ENCODE measurements around the gene PSMC3.

Gene PSMC3

DNA sequence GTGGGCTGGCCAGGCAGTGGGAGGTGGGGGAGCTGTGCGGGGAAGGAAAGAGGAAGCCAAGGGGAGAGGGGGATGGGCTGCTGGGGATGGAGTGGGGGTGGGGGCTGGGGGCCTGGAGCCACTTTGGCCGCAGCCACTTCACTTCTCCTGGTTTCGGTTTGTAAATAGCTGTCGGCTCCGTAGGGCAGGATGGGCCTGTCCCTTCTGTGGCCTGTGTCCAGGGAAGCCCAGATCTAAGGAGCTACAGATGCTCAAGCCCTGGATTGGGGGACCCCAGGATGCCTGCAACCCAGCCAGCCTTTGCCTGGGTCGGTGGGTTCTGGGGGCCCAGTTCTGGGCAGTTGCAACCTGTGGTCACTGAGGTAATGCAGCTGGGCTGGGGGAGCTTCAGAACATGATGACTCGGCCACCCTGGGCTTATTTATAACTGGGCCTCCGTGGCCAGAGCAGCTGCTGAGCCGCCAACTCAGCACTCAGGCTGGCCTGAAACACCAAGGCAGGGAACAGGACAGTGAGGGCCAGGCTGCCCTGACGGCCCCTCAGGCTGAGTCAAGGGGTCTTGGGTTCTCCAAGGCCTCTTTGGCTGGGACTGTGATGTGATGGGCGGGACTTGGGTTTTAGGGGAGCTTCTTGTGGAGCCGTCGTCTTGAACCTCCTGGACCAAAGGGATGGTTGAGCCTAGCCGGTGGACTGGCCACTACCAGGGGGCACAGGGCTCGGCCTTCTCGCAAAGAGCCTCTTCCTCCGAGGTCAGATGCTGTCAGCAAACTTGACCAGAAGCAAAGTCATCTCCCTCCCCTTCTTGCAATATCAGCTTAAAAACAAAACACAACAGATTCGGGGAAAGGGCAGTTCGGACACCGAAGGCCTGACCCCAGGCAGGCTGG, 32.8 kb downstream of the PSMC3 start:
- no peak for DNase-seq

DNA sequence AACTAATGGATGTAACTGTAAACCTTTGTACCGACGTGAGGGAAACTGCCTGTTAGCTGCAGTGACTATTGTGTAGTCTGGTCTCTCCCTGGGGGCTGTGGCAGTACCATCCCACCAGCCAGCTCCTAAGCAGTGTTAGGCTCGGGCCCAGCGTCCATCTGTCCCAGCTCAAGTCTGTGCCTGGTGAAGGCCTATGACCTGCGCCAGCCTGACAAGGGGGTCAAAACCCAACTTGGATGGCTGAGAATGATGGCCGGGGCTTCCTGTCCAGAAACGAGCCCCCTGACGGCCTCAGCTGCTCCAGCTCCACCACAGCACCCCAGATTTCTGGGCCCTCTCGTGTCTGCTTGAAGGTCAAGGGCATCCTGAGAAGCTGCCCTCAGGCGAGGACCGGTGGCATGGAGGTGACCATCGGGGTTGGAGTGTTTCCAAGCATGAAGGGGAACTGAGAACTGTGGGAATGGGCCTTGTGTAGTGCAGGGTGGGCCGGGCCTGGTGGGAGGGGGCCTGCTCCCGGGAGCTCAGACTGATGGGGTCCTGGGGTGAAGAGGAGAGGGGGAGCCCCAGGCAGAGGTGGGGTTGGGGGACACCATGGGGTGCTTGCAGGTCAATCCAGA, 33.6 kb downstream of the PSMC3 start:
- no peak for DNase-seq

DNA sequence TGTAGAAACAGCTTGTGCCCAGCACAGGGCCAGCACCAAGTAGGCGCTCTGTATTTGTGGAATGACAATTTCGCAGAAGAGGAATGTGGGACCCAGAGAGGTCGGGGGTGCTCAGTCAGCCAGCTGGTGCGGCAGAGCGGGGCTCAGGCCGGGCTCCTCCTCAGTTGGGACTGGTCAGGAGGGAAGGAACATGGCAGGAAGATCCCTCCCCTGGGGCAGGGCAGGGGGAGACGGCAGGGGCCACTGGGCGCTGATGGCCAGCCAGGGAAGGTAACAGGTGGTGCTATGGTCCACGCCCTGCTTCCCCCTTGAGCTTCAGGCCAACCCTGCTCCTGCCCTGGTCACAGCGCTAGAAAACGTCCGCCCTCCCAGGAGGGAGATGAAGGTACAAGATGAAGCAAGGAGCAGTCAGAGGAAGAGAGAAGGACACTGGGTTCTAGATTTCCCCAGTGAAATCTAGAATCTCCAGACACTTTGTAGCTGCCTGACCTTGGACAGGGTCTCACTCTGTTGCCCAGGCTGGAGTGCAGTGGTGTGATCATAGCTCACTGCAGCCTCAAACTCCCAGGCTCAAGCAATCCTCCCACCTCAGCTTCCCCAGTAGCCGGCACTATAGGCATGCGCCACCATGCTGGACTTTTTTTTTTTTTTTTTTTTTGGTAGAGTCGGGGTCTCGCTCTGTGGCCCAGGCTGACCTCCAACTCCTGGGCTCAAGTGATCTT, 34.4 kb downstream of the PSMC3 start:
- no peak for DNase-seq

DNA sequence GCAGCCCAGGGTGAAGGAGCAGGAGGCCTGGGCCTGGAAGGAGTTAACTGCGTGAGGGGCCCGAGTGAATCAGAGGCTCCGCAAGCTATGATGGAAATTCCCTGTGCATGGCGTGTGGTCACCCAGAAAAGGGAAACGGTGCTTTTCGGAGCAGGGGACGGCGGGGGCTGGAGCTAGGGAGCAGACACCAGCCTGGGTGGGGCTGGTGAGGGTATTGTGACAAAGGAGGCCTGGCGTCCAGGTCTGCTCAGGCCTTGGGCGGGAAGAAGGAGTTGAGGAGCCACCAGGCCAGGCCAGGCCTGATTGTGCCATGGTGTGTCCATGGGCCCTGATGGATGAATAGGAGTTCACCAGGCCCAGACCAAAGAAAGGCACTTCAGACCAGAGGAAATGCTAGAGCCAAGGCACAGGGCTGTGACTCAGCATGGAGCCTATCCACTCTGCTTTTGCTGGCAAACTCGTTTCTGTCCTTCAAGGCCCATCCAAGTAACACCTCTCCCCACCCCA, 35.1 kb downstream of the PSMC3 start:
- no peak for DNase-seq

DNA sequence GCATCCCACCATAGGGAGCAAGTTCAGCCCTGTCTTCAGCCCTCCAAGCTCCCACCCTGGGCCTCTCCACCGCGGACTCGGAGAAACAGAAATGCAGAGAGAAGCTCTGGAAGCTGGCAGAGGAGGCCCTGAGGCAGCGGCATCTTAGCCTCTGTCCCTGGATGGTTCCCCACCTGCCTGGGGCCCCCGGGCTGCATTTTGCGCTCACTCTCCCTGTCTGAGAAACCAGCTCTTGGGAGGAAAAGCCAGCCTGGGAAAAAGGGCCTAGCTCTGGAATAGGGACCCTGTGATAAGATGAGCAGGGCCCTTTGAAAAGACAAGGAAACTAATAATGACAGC, 35.8 kb downstream of the PSMC3 start:
- DNase-seq, result no peak

DNA sequence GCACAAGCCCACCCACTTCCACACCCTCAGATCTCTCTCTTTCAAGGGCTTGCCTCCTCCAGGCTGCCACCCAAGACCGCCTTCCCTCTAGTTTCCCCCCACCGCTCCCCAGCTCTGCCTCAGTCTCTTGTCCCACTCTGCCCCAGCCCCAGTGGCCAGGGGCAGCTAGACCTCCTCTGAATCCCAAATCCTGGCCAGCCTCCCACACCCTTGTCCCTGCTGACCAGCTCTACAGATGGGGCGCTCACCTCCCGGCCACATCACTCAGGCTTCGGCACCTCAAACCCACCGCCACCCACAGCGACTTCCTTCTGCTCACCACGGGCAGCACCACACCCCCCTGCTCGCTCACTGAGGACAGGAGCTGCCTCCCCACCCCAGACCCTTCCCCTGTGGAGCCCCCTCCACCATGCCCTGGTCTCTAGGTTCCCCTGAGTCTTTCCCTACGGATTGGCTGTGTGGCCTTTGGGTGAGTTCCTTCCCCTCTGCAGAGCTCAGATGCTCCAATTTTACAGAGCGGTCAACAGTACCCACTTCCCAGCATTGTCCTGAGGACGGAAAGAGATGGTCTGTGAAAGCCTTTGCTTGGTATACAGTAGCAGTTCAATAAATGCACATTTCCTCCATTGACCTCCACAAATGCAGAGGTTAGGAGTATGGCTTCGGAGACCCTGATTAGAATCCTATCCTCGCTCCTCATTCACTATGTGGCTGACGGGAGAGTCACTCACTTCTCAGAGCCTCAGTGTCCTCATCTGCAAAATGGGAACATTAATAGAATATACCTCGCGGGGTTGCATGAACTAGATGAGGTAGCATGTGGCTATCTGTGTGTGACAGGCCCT, 36.4 kb downstream of the PSMC3 start:
- DNase-seq, result no peak

DNA sequence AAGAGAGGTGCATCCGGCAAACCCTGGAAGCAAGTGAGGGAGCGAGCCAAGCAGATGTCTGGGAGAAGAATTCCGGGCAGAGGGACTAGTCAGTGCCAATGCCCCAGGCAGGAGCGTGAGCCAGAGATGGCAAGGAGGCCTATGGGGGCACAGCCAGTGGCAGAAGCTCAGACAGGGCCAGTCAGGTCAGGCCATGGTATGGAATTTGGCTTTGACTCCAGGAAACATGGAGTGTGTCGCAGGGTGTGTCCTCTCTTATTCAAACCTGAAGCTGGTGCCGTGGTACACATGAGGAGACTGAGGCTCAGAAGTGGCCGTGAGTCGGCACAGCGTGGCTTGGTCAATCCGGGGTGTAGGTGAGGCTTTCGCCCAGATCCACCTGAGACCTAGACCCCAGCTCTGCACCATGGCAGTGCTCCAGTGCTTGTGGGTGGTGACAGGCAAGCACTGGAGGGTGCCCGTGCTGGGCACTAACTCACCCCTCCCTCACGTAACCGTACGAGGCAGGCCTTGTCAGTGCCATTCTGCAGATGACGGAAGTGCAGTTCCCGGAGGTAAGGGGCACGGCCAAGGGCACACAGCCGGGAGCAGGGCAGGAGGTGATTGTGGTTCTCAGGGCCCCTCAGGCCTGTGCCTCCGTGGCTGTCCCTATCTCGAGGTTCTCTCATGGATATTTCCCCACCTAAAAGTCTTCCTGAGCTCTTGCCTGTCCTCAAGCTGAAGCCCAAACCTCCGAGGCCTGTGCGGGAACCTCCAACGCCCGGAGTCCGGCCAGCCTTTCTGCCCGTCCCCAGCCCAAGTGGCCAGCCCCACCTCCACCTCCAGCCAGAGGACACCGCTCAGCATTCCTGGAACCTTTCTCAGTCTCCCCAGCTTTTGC, 37.3 kb downstream of the PSMC3 start:
- DNase-seq, result no peak

DNA sequence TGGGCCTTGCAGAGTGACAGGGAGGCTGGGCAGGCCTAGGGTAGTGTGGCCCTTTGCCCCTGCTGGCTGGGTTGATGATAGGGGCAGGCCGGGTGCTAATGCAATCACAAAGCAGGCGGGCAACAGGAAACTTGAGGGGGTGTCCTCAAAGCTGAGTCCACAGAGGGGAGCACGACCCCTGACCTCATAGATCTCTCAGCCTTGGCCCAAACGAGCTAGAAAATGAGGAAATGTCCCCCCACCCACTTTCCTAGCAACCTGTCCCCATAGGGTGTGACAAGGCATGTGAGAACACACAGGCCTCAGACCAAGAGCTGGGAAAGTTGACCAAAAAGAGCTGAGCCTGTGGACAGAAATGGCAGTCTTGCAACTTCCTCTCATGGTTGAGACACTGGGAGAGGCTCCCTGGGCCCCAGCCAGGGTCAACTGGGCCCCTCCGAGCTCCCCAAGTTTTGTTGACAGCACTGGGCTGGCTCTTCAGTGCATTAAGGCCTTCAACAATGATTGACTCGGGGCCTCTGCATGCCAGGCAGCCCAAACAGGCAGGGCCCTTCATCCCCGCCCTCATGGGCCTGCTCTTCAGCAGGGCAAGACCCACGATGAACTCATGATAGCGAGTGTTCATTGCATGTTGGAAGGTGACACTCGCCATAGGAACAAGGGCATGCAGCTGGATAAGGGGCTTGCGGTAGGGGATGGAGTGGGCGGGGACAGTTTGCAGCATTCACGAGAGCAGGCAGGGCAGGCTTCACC, 38.1 kb downstream of the PSMC3 start:
- DNase-seq, result no peak

DNA sequence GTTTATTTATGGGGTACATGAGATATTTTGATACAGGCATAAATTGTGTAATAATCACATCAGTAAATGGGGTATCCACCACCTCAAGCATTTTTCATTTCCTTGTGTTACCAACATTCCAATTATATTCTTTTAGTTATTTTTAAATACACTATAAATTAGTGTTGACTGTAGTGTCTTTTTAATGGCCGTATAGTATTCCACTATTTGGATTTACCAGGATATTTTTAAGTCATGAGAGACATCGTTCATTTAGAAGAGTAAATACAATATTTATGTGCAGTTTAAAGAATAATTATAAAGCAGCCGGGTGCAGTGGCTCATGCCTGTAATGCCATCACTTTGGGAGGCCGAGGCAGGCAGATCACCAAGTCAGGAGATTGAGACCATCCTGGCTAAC, 41.7 kb downstream of the PSMC3 start:
- DNase-seq, result no peak

DNA sequence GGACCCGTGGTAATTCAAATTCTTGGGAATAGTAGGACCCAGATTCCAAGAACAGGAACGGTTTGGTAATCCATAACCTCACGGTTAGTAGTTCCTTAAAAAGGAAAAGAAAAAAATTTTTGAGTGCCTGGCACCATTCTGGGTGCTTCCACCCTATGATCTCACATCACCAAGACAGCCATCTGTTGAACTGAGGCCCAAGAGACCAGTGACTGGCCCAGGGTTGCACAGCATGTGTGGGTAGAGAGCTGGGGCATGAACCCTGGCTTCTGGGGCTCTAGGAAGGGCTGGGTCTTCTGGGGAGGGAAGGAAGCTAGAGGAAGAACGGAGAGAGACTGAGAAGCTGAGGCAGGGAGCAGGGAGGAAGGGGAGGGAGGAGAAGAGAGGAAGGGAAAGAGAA, 43.2 kb downstream of the PSMC3 start:
- DNase-seq, result no peak

DNA sequence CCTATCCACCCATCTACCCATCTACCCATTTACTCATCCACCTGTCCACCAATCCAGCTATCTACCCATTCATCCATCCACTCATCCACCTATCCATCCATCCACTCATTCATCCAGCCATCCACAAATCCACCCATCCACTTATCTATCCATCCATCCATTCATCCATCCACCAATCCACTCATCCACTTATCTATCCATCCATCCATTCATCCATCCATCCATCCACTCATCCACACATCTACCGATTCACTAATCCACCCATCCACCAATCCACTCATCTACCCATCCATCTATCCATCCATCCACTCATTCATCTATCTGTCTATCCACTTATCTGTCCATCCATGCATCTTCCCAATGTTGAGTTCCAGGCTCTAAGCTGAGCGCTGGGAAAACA, 46.2 kb downstream of the PSMC3 start:
- DNase-seq, result no peak

DNA sequence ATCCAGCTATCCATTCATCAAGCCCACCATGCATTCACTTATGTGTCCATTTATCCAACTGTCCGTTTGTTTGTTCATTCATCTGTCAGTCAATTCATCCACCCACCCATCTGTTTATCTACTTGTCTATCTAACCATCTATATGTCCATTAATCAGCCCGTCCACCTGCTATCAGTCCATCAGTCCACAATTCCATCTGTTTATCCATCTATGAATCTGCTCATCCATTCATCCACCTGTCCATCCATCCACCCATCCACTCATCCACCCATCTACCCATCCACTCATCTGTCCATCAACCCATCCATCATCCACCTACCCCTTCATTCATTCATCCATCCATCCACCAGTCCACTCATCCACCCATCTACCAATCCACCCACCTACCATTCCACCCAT, 46.9 kb downstream of the PSMC3 start:
- DNase-seq, result no peak

DNA sequence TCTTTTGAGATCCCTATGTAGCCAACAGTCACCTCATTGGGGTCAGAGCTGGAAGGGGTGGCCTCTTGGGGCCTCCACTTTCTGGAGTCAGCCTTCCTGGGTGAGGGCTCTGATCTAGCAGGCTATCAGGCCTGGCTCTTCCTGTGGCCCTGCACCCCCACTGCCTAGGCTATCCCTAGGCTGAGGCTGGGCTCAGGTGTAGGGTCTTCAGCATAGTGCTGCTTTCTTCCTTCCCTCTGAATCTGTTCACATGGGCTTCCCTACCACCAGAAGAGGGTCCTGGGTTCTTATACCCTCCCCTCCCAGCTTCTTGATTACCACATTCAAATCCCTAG, 47.4 kb downstream of the PSMC3 start:
- DNase-seq, result no peak

DNA sequence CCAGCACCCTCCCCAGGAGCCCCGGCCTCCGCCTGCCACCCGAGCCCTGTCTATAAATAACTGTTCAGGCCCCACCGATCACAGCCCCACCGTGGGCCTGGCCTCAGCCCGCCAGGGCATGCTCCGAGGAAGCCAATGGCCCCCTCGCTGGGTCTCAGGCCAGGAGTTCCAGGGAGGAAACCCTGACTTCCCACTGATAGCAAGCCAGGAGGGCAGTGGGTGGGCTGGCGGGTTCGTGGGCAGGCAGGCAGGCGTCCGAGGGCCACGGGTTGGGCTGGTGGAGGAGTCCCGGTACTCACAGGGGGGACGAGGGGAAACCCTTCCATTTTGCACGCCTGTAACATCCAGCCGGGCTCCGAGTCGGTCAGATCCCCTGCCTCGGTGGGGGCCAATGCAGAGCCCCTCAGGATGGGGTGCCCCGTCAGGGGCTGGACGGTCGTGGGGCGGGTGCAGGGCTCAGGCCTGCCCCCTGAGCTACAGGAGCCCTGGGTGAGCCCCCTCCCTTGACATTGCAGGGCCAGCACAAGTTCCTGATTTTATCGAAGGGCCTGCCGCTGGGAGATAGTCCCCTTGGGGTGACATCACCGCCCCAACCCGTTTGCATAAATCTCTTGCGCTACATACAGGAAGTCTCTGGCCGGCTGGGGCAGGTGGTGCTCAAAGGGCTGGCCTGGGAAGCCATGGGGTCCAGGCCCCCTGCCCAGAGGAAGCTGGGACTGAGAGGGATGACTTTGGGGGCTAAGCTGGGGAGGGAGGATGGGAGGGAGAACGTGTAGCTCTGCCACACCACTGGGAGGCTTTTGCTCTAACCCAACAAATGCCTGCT, 48.0 kb downstream of the PSMC3 start, which contains the start of gene SPI1:
Gene SPI1, minus strand, starts transcription at position 538 of the 826 bp plus-strand sequence. Its CDS starts 194 bp downstream, at position 344.
- no peak for DNase-seq

DNA sequence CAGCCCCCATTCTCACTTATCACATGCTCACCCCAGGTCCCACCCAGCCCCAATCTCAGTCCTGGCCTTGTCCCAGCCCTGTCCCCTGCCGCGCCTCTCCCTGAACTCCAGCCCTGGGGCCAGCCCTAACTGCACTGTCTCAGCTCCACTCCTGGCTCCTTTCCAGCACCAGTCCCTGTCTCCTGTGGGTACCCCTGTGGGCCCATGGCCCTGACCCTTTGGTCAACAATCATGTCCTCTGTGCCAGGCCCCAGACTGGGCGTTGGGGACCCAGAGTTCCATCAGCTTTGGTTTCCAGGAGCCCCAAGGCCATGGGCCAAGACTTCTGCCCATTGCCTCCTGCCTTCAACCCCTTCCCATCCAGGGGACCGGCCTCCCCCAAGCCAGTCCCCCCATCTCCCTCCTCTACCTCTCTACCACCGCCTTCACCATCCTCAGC, 48.6 kb downstream of the PSMC3 start:
- no peak for DNase-seq

DNA sequence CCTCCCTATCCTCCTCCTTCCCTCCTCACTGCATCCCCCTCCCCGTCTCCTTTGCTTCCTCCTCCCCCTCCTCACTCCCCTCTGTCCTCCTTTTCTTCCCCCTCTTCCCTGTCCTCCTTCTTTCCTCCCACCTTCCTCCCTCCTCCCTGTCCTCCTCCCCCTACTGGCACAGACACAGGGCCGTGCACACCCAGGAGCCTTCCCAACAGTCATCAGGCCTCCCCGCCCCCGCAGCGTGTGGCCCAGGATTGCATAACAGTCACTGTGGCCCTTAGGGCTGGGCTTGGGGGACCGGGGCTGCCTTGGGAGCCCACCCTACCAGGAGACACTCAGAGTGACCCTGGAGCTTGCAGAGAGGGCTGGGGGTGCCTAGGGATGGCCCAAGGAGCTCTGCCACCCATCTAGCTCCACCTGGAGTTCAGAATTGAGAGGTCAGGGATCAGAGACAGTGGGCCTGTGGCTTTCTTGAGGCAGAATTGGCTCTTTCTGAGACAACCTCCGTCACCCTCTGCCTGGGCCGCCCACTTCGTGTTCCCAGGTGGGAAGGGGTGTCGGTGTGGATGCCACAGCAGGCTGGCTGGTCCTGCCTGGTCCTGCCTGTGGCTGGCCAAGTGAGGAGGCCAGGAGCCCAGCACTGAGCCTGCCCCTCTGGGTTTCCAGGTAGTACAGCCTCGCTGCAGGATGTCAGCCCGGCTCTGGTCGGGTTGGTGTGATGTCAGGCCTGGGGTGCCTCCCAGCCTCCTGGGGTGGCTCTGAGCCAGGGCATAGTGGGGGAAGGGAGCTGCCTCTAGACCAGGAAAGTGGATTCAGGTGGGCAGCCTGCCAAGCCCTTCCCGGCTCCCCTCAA, 49.5 kb downstream of the PSMC3 start:
- no peak for DNase-seq

DNA sequence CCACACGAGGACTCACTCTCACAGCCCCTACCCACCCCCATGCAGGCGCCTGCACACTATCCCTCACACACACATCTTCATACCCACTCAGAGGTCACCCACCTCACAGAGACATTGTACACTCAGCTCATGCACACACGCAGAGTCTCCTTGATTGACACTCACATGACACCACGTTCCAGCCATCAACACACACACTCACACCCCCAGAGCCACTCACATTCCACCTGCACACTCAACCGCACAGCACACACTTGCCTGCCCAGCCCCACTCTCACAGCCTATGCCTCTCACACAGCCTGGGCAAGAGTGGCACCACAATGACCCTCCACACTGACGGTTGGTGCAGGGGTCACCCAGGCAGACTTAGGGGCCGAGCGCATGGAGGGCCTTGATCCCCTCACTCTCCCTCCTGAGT, 50.1 kb downstream of the PSMC3 start:
- no peak for DNase-seq

DNA sequence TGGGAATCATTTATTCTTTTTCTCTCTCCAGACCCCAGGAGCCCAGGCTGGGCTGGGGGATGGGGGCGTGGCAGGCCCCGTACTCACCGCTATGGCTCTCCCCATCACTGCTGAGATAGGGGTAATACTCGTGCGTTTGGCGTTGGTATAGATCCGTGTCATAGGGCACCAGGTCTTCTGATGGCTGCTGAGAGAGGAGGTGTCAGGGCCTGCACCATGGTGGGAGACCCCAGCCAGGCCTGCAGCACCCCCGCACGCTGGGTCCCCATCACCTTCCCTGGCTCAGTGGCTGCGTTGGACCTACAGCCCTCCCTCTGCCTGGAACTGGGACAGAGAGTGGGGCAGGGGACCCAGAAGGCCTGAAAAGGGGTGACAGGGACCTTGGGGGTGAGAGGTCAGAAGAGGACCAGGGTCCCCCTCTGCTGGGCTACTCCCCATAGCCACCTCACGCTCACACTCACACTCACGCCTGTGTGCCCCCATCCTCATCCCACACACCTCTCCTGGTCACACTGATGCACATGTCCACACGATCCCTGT, 50.6 kb downstream of the PSMC3 start:
- DNase-seq, result no peak

DNA sequence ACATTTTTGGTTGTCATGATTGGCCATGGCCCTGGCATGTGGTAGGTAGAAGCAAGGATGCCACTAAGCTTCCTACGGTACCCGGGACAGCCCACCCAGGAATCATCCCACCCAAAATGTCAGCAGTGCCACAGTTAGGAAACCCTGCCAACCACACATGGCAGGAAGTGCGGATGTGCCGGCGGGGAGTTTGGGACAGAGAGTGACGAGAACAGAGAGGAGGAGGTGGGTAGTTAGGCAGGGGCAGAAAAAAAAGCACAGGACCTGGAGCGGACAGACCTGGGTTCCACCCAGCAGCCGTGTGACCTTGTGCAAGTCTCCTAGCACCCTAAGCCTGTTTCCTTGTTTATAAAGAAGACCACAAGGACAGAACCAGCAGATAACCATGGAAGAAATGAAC, 51.2 kb downstream of the PSMC3 start:
- DNase-seq, result no peak
